GM19328 (cell line): Measurements from ENCODE around the gene ZNRF3.
"Not testable (repeated sequence)": the region's sequence is repeated elsewhere in the genome, so short reads cannot be mapped to it uniquely, and the experiment has no call there.

Experiments used
- ATAC-seq: cut with Tn5 transposase; IDR thresholded peaks from one replicate; pipeline ENCODE4 v1.9.1; 2021; ENCODE audit warnings: mild to moderate bottlenecking, moderate library complexity; ENCODE audit not compliant: unreplicated experiment

ZNRF3 gene

DNA sequence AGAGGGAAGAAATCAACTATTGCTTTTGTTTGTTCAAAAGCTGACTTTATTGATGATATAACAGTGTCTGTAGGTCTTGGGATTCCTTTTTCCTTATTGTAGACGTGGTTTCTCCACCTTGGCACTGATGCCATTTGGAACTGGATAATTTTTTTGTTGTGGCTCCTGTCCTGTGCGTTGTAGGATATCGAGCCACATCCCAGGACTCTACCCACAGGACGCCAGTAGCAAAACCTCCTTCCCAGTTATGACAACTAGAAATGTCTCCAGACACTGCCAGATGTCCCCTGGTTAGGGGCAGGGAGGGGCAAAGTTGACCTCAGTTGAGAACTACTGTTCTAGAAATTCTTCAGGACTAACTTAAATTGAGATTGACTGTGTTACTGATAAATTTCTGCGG is 45.8 kb downstream of the ZNRF3 start:
- no peak for ATAC-seq

DNA sequence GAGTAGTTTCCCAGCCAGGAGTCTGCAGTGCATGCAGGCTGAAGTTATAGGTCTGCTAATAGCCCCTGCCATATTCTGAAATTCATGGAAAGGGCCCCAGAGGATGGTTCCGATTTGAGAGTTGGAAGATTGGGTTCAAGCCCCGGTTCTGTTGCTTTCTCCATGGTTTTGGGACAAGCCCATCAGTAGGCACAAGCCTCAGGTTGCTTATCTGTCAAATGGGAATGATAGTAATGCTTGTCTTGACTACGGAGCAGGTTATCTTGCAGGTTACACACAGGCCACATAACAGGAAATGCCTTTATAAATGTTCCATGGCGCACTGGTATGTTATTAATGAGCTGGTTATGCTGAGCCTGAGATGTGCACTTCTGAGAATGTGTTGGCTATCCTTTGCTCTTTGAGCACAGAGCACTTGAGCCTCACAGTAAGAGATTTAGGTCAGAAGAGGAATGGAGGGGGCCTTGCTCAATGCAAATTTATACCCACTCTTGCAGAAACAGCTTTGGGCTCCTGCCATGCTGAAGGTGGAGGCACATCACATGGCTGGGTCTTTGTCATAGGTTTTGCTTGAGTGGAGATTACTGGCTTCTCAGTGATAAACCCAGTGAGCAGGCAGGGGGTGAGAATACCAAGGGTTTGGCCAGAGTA is 47.1 kb downstream of the ZNRF3 start:
- ATAC-seq: no peak

DNA sequence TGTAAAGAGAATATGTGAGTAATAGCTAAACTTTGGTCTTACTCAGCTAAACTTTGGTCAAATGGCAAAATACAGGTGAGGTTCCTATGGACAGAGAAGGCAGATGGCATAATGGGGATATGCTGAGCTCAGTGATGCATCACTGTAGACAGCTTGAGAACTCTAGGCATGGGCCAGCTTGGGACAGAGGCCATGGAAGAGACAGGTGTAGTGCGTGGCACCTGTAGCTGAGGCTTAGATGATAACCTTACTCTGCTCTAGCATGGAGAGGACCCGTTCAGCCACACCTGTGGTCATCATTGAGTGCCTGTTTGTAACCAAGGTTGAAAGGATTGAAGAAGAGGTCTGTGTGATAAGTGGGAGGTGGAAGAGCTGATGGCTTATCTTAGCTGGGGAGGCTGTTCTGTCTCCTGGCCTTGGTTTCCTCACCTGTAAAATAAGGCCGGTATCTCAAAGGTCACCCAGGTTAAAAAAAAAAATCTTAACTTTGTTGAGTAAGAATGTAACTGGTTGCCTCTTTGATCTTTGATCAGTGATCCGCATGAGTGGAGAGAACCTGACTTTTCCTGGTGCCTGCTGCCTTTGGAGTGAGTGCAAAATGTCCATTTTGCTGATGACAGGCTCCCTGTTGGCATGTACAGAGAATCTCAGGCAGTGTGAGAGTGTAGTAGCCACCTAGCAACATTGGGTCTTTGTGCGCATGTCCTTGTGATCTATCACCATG is 48.6 kb downstream of the ZNRF3 start:
- ATAC-seq: no peak

DNA sequence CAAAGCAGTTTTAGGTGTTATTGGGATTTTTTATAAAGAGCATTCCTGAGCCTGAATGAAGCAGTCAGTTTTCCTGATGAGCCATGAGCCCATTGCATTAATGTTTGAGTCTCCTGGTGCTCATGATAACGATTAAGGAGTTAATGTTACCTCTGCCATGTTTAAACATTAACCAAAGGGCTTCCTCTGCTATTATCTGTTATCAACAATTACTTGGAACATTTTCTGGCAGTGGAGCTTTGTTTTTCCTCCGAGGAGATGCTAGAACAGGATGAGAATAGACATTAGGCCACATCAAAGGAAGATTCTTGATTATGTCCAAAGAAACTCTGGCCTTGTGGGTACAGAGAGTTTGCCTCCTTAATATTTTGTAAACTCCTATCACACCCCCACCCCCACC is 49.9 kb downstream of the ZNRF3 start:
- no peak for ATAC-seq

DNA sequence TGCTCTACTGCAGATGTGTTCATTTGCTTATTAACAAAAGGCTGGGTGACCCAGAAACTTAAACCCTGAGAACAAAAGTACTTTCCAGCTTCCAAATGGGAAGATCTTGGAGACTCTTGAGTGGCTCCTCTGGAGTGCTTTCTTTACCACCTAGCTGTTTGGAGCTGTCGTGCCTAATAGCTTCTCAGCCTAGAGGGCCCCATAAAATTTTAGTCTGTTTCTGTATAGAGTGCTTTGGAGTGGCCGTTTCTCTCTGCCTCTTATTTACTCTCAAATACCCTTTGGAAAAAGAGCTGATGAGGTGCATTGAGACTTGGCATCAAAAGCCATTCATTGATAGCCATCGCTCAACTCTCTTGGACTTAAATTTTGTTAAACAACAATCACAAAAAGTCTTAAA is 50.7 kb downstream of the ZNRF3 start:
- no peak for ATAC-seq

DNA sequence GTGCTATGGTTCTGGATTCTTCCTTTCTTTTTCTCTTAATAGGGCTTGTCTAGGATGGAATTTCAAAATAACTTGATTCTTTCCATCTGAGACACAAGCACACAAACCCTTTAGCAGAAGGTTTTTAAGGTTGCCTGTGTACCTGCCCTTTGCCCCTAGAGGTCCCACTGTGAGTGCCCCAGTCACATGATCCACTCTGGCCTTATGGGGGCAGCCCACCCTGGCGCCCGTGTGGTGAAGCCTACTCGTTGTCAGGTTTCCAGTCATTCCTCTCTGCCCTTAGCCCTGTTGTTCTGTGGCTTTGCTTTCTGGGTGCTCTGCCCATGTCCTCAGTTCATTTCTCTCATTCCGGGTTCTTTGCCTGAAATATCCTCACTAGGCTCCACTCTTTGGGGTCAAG is 51.8 kb downstream of the ZNRF3 start:
- no peak for ATAC-seq

DNA sequence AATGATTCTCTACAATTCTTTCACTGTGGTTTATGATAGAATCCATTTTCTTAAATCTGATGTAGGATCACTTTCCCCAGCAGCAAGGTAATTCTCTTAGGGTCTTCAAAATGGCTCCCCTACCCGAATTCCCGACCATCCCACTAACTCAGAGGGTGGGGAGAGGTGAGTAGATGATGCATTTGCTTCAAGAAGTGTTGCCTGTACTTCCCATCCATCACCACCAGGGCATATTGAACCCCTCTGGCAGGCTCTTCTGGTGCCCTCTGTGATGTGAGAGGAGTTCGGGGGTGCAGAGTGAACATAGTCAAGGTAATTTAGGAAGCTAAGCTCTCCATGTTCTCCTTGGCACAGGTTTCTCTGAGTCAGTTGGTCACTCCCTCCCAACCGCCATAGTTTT is 52.3 kb downstream of the ZNRF3 start:
- ATAC-seq: no peak

DNA sequence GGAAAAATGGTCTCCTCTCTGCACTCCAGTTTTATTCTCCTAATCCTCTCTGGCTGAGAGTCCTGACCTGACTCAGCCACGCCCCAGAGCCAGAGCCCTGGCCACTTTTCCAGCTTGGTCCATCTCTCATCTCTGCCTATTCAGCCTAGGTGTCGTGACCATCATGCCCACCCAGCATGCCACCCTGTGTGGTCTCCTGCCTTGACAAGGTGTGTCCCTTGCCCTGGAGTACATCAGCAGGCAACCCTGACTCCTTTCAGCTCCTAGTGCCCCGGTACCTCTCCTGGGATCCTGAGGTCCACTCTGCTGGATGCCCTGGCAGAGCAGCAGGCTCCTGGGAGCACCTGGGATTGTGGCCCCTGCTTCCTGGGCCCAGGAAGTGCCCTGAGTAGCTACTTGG is 52.8 kb downstream of the ZNRF3 start:
- no peak for ATAC-seq

DNA sequence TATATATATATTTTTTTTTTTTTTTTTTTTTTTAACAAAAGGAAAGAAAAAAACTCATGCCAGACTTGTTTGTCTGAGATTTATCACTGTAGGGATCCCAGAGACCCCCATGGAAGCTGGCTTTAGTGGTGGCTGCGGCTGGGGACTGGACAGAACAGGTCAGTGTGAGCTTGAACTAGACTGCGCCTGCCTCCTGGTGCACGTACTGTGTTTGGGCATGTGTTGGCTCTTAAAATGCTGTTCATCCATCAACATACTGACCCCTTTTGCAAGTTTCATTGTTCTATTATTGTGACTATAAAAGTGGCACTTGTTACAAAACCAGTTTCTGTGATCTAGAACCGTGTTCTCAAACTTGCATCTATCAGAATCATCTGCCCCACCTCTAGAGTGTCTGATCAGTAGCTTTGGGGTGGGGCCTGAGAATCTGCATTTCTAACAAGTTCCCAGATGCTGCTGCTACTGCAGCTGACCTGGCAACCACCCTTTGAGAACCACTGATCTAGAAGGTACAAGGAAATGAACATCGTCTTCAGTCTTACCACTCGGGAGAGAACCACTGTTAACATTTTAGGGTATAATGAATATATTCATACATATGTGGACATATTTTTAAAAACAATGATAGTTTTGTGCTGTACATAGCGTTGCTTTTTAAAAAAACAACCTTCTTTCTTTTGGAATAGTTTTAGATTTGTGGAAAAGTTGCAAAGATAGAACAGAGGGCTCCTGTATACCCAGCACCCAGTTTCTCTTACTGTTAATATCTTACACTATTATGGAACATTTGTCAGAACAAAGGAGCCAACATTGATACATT is 54.0 kb downstream of the ZNRF3 start:
- ATAC-seq: no peak

DNA sequence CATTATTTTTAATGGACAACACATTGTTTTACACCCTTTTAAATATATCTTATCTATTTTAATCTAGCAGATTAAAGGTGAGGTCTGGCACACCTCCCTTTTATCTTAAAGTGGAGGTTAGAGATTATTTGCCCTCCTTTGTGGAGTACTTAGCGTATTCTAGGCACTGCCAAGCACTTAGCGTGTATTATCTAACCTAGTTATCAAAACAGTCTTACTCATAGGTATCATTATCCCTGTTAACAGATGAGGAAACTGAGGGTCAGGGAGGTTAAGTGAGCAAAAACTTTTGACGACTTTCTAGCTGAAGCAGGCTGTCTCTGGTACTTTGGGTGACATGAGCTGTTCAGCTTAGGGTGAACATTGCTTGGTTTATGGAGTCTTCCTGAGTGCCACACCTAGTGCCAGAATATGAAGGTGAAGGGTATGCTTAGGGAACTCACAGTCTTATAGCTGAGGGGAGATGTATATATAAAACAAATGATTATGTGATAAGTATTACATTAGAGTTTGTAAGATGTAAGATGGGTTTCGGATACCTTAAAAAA is 55.0 kb downstream of the ZNRF3 start:
- no peak for ATAC-seq

DNA sequence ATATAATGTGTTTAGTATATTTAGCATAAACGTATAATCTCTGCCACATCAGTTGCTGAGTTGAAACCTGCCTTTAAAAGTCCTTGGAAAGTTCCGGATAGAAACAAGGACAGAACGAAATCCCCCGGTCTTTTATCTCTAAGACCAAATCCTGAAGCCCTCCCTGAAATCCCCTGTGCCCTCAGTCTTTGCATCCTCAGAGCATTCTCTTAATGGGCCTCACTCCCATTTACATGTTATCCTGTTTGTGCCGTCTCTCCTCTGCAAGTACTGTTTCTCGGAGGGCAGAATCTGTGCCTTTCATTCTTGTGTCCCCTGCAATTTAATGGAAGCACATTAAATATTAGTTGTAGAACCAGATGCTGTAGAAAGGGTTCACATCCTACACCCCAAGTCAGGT is 56.0 kb downstream of the ZNRF3 start:
- ATAC-seq: no peak

DNA sequence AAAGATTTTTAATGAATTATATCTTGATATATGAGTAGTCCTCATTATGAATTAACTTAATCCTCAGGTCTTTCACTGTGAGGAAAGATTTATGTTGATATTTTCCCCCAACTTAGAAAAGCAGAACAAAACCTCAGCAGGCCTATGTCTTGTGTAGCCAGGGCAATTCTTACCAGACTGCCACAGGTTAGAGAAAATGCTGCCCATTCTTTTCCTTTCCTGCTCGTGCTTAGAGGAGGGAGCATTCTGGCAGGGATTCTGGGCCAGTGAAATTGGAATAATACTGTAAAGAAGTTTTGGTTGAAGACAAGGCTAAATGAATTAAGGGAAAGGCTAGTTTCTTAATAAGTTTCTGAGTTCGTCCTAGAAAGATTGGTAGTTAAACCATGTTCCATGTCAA is 56.6 kb downstream of the ZNRF3 start:
- ATAC-seq: no peak

DNA sequence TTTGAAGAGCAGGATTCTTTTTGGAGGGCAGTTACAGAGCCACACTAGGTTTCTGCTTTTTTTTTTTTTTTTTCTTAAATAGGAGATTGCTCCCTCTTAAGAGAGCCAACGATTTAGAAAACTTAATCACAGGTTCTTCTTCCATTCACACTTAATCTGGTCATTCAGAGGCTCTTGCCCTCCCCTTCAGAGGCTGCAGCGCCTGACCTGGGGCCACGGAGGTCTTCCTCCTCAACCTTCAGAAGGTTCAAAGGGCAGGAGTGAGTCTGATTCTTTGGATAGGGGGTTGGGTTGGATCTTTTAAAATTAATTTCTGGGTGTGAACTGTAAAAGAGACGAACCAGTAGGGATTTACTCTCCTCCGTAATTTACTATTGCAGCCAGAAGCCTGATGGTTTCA is 57.1 kb downstream of the ZNRF3 start:
- no peak for ATAC-seq

DNA sequence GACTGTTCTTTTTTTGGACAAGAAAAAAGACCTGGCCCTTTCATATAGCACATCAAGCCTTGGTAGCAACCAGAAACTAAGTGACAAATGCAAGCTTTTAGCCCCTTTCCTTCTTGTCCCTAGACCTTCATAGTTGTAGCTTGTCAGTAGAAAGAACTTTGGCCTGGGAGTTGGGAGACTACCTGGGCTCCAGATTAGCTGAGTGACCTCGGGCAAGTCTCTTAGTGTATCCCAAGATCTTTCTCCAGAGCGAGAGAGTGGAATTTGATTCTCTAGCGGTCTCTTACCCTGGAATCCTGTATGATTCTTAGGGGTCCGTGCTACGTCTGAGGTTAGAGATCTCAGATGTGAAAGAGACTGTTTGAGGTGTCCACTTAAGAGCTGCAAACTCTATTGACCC is 59.0 kb downstream of the ZNRF3 start:
- no peak for ATAC-seq

DNA sequence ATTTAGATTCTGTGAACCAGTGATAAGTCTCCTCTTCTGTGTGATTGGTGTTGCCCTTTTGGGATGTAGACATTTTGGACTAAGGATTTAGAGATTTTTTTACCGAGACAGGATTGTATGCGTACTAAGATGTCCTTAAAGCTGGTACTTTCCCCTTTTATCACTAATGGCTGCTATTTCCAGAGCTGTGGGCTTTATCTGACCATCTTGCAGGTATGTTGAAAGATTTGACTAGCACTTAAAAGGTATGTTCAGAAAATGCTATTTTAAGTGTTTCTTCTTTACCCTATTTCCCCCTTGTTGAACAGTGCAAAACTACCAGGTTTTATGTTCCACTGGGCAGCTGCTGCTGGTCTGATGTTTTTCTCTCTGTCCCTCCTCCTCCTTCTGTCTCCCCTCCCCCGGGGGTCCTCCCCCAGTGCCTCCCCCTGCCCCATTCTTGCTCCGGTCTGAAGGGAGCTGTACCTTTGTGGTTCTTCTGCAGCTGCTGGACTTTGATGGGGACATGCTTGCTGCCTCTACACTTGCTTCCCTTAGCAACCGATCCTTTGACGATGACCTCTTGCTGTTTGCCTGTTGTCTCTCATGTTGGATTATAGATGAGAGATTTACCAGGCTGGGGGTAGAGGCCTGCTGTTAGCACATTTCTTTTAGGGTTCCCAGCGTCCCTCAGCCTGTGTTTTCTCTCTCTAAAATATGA is 59.6 kb downstream of the ZNRF3 start:
- no peak for ATAC-seq

DNA sequence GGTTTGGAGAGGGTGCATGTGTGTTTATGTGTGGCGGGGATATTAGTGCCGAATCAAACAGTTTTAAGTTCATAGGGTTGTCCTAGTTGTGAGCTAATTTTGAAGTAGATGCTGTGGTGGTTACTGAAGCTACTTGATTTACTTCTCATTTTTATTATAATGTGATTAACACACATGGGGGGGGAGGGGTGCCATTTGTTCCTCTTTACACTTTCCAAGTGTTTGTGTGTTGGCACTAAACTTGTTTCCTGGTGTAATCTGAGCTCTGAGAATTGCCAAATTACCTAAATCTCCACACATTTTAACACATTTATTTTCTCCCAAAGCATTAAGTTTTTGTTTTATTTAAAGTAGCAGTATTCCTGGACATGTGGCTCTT is 60.1 kb downstream of the ZNRF3 start:
- no peak for ATAC-seq

DNA sequence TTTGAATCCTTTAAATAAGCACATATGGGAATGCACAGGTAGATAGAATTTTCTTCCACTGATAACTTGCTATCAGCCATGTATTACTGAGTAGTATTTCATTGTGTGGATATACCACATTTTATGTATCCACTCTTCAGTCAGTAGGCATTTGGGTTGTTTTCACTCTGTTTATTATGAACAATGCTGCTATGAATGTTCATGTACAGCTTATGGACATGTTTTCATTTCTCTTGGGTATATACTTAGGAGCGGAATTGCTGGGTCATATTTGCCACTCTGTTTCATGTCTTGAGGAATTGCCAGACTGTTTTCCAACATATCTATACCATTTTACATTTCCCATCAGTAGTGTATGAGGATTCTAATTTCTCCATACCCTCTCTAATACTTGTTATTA is 63.8 kb downstream of the ZNRF3 start:
- ATAC-seq: no peak

DNA sequence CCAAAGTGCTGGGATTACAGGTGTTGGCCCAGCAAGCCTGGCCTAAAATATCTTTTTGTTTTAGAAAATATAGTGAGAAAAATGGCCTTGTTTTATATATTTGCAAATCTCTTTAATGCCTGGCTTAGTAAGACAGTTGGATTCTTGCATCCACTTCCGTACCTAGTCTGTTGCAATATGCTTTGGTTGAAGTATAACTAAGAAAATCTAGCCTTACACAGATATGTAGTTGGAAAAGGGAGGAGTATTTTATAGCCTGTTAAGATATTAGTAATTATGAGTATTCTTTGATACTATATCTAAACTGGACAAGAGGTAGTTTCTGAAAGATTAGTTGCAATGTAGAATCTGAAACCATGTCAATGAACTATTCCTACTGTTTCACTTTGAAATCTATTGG is 65.1 kb downstream of the ZNRF3 start:
- ATAC-seq: no peak

DNA sequence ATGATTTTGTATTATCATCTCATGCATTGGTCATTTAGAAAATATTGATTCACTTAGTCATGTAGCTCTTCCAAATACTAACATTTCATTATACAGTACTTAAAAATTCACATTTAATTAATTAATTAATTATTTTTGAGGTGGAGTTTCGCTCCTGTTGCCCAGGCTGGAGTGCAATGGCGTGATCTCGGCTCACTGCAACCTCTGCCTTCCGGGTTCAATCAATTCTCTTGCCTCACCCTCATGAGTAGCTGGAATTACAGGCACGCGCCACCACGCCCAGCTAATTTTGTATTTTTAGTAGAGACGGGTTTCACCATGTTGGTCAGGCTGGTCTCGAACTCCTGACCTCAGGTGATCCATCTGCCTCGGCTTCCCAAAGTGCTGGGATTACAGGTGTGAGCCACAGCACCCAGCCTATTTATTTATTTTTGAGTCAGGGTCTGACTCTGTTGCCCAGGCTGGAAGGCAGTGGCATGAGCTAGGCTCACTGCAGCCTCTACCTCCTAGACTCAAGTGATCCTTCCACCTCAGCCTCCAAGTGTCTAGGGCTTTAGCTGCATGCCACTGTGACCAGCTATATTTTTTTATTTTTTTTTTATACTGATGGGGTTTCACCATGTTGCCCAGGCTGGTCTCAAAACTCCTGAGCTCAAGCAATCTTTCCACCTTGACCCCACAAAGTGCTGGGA is 65.6 kb downstream of the ZNRF3 start:
- ATAC-seq: not testable (repeated sequence)

DNA sequence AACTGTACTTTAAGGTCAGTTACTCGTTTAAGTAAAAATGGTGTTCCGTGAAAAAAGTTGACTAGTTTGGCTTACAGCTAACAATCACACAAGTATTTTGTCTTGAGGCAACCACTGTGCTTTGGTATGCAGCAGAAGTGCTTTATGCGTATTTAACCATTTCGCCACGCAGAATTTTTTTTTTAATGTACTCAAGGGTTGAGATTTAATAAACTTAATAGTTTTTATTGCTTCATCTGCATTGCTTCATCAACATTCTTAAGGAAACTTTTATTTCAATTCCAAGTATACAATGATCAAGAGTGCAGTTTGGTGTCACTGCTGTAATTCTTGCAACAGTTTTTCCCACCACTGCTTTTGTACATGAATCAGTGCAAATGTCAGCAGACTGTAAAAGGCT is 66.4 kb downstream of the ZNRF3 start:
- no peak for ATAC-seq
